Mucosa of descending colon (tissue), 3 donors: ENCODE data around the gene OBP2A. TPM values are rescaled to one million over a fixed set of nuclear protein-coding genes. Genes with fewer than 3 reads are reported as not detected.

Source experiments
- ATAC-seq: fragments of 200-7000 bp; cut with Tn5 transposase; one replicate; pipeline ENCODE4 v1.9.1; 2020; ENCODE audit warnings: mild to moderate bottlenecking, moderate library complexity
- DNase-seq, 3 donors: peaks; one replicate each; pipeline ENCODE4 v3.0.0-alpha.2; 2020
- H3K36me3 ChIP-seq: fragments of 200-600 bp; one replicate; pipeline ENCODE4 v1.8.0; 2021; ENCODE audit warnings: low read depth, mild to moderate bottlenecking
- H3K4me1 ChIP-seq: fragments of 200-600 bp; one replicate; pipeline ENCODE4 v1.8.0; 2021; ENCODE audit warnings: low read depth, mild to moderate bottlenecking
- H3K4me3 ChIP-seq: fragments of 200-600 bp; one replicate; pipeline ENCODE4 v1.8.0; 2021; ENCODE audit warnings: mild to moderate bottlenecking
- H3K9me3 ChIP-seq: fragments of 200-600 bp; one replicate; pipeline ENCODE4 v1.8.0; 2021; ENCODE audit warnings: mild to moderate bottlenecking
- CTCF ChIP-seq: fragments of 200-600 bp; IDR thresholded peaks from one replicate; pipeline ENCODE4 v1.8.0; 2022; ENCODE audit warnings: antibody characterized with exemption, mild to moderate bottlenecking
- intact Hi-C, 2 donors: fragments of 100-400 bp; cut with DNase I in 1 of 2; cut with micrococcal nuclease in 1 of 2; formaldehyde crosslinking; loops; one replicate each; pipeline versions ENCODE4 v1.11.0 to v1.11.1; 2022; cut with DNase I, micrococcal nuclease
- total RNA-seq, 3 donors: library from RNA; stranded (reverse); fragmentation: NEBNext Ultra II Directional in 2 of 3; extraction: Animal tissue kit (Norgen Biotek cat#: 25700) in 2 of 3; gene quantifications; one replicate each; pipeline versions ENCODE4 v1.2.1 to v1.2.4, GENCODE V29; 2021 to 2023
- donor health status: DM: no; HTN: no; CAD: no; lungs with moderate emphysema.
- donor health status: DM: no; HTN: no; CAD: no.
- donor health status: DM: no; HTN: yes; CAD: no.

The OBP2A gene
- total RNA-seq, 3 donors from 2014 or later = not detected

DNA sequence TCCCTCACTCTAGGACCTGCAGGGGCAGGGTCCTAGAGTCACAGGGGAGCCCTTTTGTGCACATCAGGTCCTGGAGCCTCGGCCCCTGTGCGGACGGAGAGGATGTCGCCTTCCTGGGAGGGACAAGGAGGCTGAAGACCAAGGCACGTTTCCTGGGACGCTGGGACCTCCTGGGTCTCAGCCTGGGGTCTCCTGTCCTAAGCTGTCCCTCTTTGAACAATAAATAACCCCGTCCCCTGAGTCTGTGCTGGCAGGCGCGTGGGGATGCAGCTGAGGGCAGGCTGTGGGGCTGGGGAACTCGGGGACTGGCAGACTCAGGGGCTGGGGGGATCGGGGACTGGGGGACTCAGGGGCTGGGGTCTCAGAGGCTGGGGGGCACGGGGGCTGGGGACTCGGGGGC lies 46.7 kb downstream of the OBP2A start:
- no peak overlapping the region for H3K4me3 ChIP-seq
- H3K4me1 ChIP-seq = no peaks in the 10 kb centered on the region
- intact Hi-C loops = no loop called here
- ATAC-seq = no peak
- no peaks in the 10 kb centered on the region for H3K9me3 ChIP-seq
- H3K36me3 ChIP-seq = no peaks in the 10 kb centered on the region
- TF ChIP-seq CTCF = no peak
- peak in 1 of 3 donors; percentile 8 for DNase-seq

DNA sequence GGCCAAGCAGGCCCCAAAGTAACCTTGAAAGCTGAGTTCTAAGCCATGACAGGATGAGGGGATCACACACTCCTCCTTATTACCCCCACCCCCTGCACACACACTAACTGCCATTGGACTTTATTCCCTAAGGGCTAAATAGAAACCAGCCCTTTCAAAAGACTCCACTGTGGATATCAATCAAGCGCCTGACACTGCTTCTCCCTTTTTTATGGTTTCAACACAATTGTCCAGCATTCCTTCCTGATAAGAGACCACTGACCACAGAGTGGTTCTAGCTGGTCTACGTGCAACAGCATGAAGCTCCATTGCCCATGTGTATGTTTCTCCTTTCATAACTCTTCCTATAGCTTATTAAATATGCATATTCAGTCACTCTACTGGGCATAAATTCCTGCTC lies 50.3 kb downstream of the OBP2A start:
- Histone ChIP-seq H3K36me3 (no peaks in the 10 kb centered on the region), H3K4me1 (no peaks in the 10 kb centered on the region), H3K4me3 (no peak overlapping the region), H3K9me3 (no peaks in the 10 kb centered on the region)
- TF ChIP-seq CTCF = no peak
- DNase-seq (no peak), ATAC-seq (no peak)
- intact Hi-C loops = no loop called here

Other genes starting within 250 kb of the OBP2A start
- 10 to 100 TPM; 16.4 to 24.5 (median 21.5) TPM for gene PPP1R26, start 66.3 kb upstream of the OBP2A start, total RNA-seq
- 10 to 100 TPM; 27.3 to 36.0 (median 28.2) TPM for gene MRPS2, start 45.4 kb upstream of the OBP2A start, total RNA-seq
- not detected for gene LCN1, start 24.7 kb upstream of the OBP2A start, total RNA-seq
- gene PAEP, start 15.6 kb downstream of the OBP2A start, total RNA-seq = not detected
- not detected for gene GLT6D1, start 93.4 kb downstream of the OBP2A start, total RNA-seq
- not detected for gene LCN9, start 117.2 kb downstream of the OBP2A start, total RNA-seq
- gene SOHLH1, start 153.4 kb downstream of the OBP2A start, total RNA-seq = not detected
- gene KCNT1, start 156.1 kb downstream of the OBP2A start, total RNA-seq = under 1 TPM in 2 of 3 donors, not detected in 1; 0.22 to 0.60 TPM